Activated CD8-positive, alpha-beta memory T cell treated with anti-CD3 and anti-CD28 coated beads, Interleukin-2, amount 50 U/mL, for 1 hour (primary cell): ENCODE data around the gene ELAC2.
"Not testable (repeated sequence)": the region's sequence is repeated elsewhere in the genome, so short reads cannot be mapped to it uniquely, and the experiment has no call there.

Source experiments
- DNase-seq: peaks from one replicate; pipeline ENCODE4 v3.0.0-alpha.2; 2020; ENCODE audit errors: extremely low read depth

ELAC2 gene

GRCh38 chr17:12990041-12990808, 27.6 kb downstream of the ELAC2 start:
- no peak for DNase-seq

GRCh38 chr17:12987120-12987519, 30.7 kb downstream of the ELAC2 start:
- no peak for DNase-seq

- no peak for DNase-seq
These were observed 32.2 kb downstream of the ELAC2 start for GRCh38 chr17:12985431-12986293.

- no peak for DNase-seq
These were observed 33.6 kb downstream of the ELAC2 start for GRCh38 chr17:12983991-12984884.

- no peak for DNase-seq
These were observed 35.6 kb downstream of the ELAC2 start for GRCh38 chr17:12982224-12982623.

- DNase-seq = no peak
These were observed 37.9 kb downstream of the ELAC2 start for GRCh38 chr17:12979826-12980500.

- DNase-seq = no peak
These were observed 38.6 kb downstream of the ELAC2 start for GRCh38 chr17:12979246-12979645.

GRCh38 chr17:12978787-12979186, 39.0 kb downstream of the ELAC2 start:
- DNase-seq = not testable (repeated sequence)

- no peak for DNase-seq
These were observed 40.6 kb downstream of the ELAC2 start for GRCh38 chr17:12977008-12977751.

- DNase-seq = no peak
These were observed 43.8 kb downstream of the ELAC2 start for GRCh38 chr17:12974005-12974531.

GRCh38 chr17:12973496-12974004, 44.3 kb downstream of the ELAC2 start:
- DNase-seq = no peak

GRCh38 chr17:12967962-12968361, 49.9 kb downstream of the ELAC2 start:
- DNase-seq = no peak

- DNase-seq = no peak
These were observed 51.4 kb downstream of the ELAC2 start for GRCh38 chr17:12966413-12966812.

- no peak for DNase-seq
These were observed 51.8 kb downstream of the ELAC2 start for GRCh38 chr17:12965988-12966387.

- no peak for DNase-seq
These were observed 53.0 kb downstream of the ELAC2 start for GRCh38 chr17:12964840-12965239.

GRCh38 chr17:12964162-12964561, 53.7 kb downstream of the ELAC2 start:
- no peak for DNase-seq

GRCh38 chr17:12963505-12963904, 54.3 kb downstream of the ELAC2 start:
- no peak for DNase-seq

- DNase-seq = no peak
These were observed 56.2 kb downstream of the ELAC2 start for GRCh38 chr17:12961655-12962054.

GRCh38 chr17:12959441-12959840, 58.4 kb downstream of the ELAC2 start:
- no peak for DNase-seq

GRCh38 chr17:12958786-12959185, 59.0 kb downstream of the ELAC2 start:
- DNase-seq = no peak
